ENCODE results near the gene MYD88. TPM values are rescaled to one million over a fixed set of nuclear protein-coding genes. Genes with fewer than 3 reads are reported as not detected.

The MYD88 gene
- total RNA-seq, 3 donors from 2014 or later = 39.5 to 81.7 (median 72.4) TPM

- ATAC-seq = no peak
- no peak for TF ChIP-seq CTCF (IDR thresholded peaks at IDR 0.05)
- no peak for DNase-seq
- intact Hi-C loops (cut with DNase I, micrococcal nuclease) = no loop called here
- Histone ChIP-seq H3K9me3 (peaks cover 9% of the 10 kb centered on the region), H3K4me3 (no peak overlapping the region), H3K36me3 (ENCODE audit: low read depth) (no peaks in the 10 kb centered on the region), H3K4me1 (ENCODE audit: low read depth) (no peaks in the 10 kb centered on the region)
Observed at GRCh38 chr3:38146504-38146903, 8.0 kb downstream of the MYD88 start.

- intact Hi-C loops (cut with DNase I, micrococcal nuclease) = no loop called here
- TF ChIP-seq CTCF (IDR thresholded peaks at IDR 0.05) = no peak
- H3K4me3 ChIP-seq = no peak overlapping the region
- H3K9me3 ChIP-seq = peaks cover 9% of the 10 kb centered on the region
- H3K36me3 ChIP-seq (ENCODE audit: low read depth) = no peaks in the 10 kb centered on the region
- no peaks in the 10 kb centered on the region for H3K4me1 ChIP-seq (ENCODE audit: low read depth)
- ATAC-seq (no peak), DNase-seq (no peak)
Observed at GRCh38 chr3:38147421-38147820, 9.0 kb downstream of the MYD88 start.

GRCh38 chr3:38148311-38148882 is 9.9 kb downstream of the MYD88 start:
- Histone ChIP-seq H3K9me3 (peaks cover 9% of the 10 kb centered on the region), H3K36me3 (ENCODE audit: low read depth) (no peaks in the 10 kb centered on the region), H3K4me1 (ENCODE audit: low read depth) (no peaks in the 10 kb centered on the region), H3K4me3 (no peak overlapping the region)
- intact Hi-C loops (cut with DNase I, micrococcal nuclease) = no loop called here
- TF ChIP-seq CTCF (IDR thresholded peaks at IDR 0.05) = no peak
- DNase-seq (peak in 1 of 3 donors; percentile 0), ATAC-seq (peak; percentile 47)

- Histone ChIP-seq H3K36me3 (ENCODE audit: low read depth) (no peaks in the 10 kb centered on the region), H3K4me3 (no peak overlapping the region), H3K9me3 (peaks cover 9% of the 10 kb centered on the region), H3K4me1 (ENCODE audit: low read depth) (no peaks in the 10 kb centered on the region)
- TF ChIP-seq CTCF (IDR thresholded peaks at IDR 0.05) = no peak
- DNase-seq (peak in 1 of 3 donors; percentile 0), ATAC-seq (no peak)
- intact Hi-C loops (cut with DNase I, micrococcal nuclease) = no loop called here
Observed at GRCh38 chr3:38149708-38150107, 11.2 kb downstream of the MYD88 start.

GRCh38 chr3:38150780-38151528 is 12.5 kb downstream of the MYD88 start:
- peak in 1 of 3 donors; percentile 6 for DNase-seq
- Histone ChIP-seq H3K9me3 (peaks cover 9% of the 10 kb centered on the region), H3K4me3 (no peak overlapping the region), H3K4me1 (ENCODE audit: low read depth) (no peaks in the 10 kb centered on the region), H3K36me3 (ENCODE audit: low read depth) (no peaks in the 10 kb centered on the region)
- ATAC-seq = no peak
- no peak for TF ChIP-seq CTCF (IDR thresholded peaks at IDR 0.05)
- intact Hi-C loops (cut with DNase I, micrococcal nuclease) = no loop called here
